T-helper 1 cell treated with Interleukin-12 subunit alpha and Interleukin-12 subunit beta and Interleukin-4 antibody, amounts not matched to agents 30 μg/mL and 1 μg/mL, for 36 hours (primary cell): ENCODE data around the gene SLC27A1.
"Not testable (repeated sequence)": the region's sequence is repeated elsewhere in the genome, so short reads cannot be mapped to it uniquely, and the experiment has no call there.

Experiments used
- H3K27ac Mint-ChIP-seq: one replicate; pipeline ENCODE4 v1.8.0; 2021; ENCODE audit warnings: mild to moderate bottlenecking, mixed read lengths
- H3K27me3 Mint-ChIP-seq: one replicate; pipeline ENCODE4 v1.8.0; 2021; ENCODE audit warnings: low read depth, mixed read lengths
- H3K36me3 Mint-ChIP-seq: one replicate; pipeline ENCODE4 v1.8.0; 2021; ENCODE audit warnings: low read depth, mixed read lengths
- H3K4me1 Mint-ChIP-seq: one replicate; pipeline ENCODE4 v1.8.0; 2021; ENCODE audit warnings: low read depth, mixed read lengths
- H3K4me3 Mint-ChIP-seq: one replicate; pipeline ENCODE4 v1.8.0; 2021; ENCODE audit warnings: mild to moderate bottlenecking, moderate library complexity, mixed read lengths
- H3K9me3 Mint-ChIP-seq: one replicate; pipeline ENCODE4 v1.8.0; 2021; ENCODE audit warnings: mixed read lengths

Gene SLC27A1

DNA sequence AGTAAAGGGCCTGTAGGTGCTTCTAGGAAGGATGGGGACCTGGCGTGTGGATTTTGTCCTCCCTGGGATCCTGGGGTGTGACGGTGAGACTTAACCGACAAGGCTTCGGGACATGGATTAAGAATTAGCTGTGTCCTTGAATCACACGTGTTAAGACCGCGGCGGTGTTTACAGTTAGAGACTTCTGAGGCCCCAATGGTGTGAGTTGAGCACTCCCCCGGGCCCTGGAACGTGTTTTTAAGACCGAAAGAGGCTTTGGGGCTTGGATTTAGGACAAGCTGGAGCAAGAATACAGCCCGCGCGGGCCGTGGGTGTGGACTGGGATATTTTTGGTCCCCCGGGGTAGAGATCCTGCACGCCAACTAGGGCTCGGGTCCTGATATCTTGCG is 1.2 kb upstream of the SLC27A1 start:
- H3K27me3 Mint-ChIP-seq: peaks cover 4% of the 10 kb centered on the region
- no peaks in the 10 kb centered on the region for H3K9me3 Mint-ChIP-seq
- peaks cover 31% of the 10 kb centered on the region for H3K4me1 Mint-ChIP-seq
- H3K27ac Mint-ChIP-seq: peak overlapping the region; percentile 24
- H3K4me3 Mint-ChIP-seq: peak overlapping the region; percentile 96
- no peaks in the 10 kb centered on the region for H3K36me3 Mint-ChIP-seq

DNA sequence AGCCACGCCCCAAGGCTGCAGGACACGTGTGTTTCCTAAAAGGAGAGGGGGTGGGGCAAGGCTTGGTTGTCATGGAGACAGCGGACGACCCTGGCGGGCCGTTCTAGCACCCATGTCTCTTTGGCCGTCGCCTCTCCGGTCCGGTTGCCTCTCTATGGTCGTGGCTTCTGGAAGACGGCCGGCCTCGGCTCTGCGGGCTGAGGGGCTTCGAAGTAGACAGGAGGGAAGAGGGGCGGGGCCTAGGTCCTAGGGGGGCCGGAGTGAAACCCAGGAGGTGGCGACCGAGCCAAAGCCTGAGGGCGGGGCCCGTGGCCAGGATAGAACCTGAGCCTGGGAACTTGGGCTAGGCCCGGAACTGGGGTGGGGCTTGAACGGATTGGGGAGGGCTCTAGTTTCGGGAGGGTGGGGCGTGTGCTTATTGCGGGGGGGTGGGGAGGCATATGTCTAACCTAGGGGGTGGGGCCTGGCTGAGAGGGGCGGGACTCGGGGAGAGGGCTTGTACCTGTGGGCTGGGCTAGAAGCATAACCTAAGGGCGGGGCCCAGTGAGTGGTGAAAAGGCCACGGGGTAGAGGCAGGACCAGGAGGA is 750 bp upstream of the SLC27A1 start:
- Mint-ChIP-seq H3K4me1 (peaks cover 31% of the 10 kb centered on the region), H3K36me3 (no peaks in the 10 kb centered on the region), H3K4me3 (peak overlapping the region; percentile 96), H3K27ac (peak overlapping the region; percentile 87), H3K9me3 (no peaks in the 10 kb centered on the region), H3K27me3 (peaks cover 4% of the 10 kb centered on the region)

DNA sequence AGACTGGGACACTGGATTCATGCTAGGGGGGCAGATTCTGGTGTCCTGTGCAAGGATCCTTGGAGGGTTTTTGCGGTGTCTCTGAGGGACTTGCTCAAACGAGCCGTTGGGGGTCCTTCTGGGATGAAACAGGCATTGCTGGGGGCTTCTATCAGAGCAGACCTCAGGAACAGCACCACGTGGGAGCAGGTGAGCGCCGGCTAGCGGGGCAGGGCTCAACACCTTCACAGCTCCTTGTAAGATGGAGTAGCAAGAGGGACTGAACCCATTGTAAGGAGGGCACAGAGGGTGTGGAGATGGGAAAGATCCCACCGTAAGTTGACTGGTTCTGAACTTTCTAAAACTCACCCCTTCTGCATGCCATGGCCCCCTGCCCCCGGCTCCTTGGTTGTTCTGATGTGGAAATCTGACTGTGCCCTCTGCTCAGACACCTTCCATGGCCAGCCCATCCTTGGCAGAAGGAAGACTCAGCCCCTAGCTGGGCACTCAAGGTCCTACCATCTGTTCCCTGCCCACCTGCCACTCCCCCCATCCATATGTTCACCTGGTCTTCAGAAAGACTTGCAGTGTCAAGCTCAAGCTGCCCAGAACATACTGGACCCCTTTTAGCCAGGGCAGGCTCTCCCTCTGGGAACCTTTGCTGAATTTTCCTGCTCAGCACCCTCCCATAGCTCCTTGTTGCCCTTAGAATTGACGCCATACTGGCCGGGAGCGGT is 1.2 kb downstream of the SLC27A1 start:
- peak overlapping the region; percentile 96 for H3K4me3 Mint-ChIP-seq
- peak overlapping the region; percentile 11 for H3K27ac Mint-ChIP-seq
- H3K27me3 Mint-ChIP-seq: no peaks in the 10 kb centered on the region
- peaks cover 26% of the 10 kb centered on the region for H3K4me1 Mint-ChIP-seq
- no peaks in the 10 kb centered on the region for H3K9me3 Mint-ChIP-seq
- no peaks in the 10 kb centered on the region for H3K36me3 Mint-ChIP-seq

DNA sequence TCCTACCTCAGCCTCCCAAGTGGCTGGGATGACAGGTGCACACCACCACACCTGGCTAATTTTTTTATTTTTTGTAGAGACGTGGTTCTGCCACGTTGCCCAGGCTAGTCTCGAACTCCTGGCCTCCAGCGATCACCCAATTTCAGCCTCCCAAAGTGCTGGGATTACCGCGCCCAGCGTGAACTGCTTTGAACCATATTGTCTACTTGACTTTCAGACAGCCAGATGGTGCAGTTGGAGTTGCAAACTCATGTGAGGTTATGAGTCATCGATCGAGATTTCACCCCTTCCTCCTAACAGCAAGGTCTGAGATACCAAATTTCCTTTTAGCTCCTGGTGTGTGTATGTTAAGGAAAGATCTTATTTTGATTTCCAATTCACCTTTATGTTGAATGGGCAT is 2.7 kb downstream of the SLC27A1 start:
- Mint-ChIP-seq H3K27me3 (no peaks in the 10 kb centered on the region), H3K9me3 (no peaks in the 10 kb centered on the region), H3K4me3 (no peak overlapping the region), H3K4me1 (peaks cover 23% of the 10 kb centered on the region), H3K36me3 (no peaks in the 10 kb centered on the region), H3K27ac (no peak overlapping the region)

DNA sequence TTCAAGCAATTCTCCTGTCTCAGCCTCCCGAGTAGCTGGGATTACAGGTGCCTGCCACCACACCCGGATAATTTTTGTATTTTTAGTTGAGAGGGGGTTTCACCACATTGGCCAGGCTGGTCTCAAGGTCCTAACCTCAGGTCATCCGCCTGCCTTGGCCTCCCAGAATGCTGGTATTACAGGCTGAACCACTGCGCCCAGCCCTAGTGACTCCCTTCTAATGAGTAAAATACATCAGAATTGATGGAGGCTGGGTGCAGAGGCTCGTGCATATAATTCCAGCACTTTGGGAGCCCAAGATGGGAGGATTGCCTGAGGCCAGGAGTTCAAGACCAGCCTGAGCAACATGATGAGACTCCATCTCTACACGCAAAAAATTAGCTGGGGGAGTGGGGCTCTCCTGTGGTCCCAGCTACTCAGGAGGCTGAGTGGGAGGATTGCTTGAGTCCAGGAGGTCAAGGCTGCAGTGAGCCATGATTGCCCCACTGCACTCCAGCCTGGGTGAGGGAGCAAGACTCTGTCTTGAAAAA is 4.8 kb downstream of the SLC27A1 start:
- not testable (repeated sequence) for H3K27ac Mint-ChIP-seq, H3K27me3 Mint-ChIP-seq, H3K4me3 Mint-ChIP-seq, H3K9me3 Mint-ChIP-seq, H3K36me3 Mint-ChIP-seq
- H3K4me1 Mint-ChIP-seq: peaks cover 14% of the 10 kb centered on the region

DNA sequence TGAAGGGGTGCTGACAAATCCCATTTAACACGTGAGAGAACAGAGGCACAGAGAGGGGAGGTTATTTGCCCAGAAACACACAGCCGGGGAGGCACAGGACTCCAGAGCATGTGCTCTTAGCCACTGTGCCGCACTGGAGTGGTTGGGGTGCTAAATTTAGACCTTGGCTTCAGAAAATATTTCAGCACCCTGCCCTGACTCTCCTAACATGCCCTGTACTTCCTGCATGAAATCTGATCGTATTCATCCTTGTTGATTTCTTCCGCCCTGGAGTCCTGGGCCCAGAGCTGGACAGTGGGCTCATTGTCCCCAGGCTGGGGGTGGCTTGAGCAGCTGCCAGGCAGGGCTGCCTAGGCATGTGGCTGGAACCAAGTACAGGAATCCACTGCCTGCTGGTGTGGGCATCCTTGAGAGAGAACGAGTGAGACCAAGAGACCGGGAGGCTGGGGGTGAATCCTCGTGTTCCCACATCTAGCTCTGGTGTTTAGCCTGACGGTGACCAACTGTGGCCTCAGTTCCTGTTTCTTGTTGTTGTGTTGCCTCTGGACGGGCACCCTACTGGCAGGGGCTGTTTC is 5.3 kb downstream of the SLC27A1 start:
- H3K27me3 Mint-ChIP-seq: no peaks in the 10 kb centered on the region
- no peak overlapping the region for H3K4me3 Mint-ChIP-seq
- no peaks in the 10 kb centered on the region for H3K9me3 Mint-ChIP-seq
- H3K36me3 Mint-ChIP-seq: no peaks in the 10 kb centered on the region
- H3K4me1 Mint-ChIP-seq: peaks cover 12% of the 10 kb centered on the region
- no peak overlapping the region for H3K27ac Mint-ChIP-seq

DNA sequence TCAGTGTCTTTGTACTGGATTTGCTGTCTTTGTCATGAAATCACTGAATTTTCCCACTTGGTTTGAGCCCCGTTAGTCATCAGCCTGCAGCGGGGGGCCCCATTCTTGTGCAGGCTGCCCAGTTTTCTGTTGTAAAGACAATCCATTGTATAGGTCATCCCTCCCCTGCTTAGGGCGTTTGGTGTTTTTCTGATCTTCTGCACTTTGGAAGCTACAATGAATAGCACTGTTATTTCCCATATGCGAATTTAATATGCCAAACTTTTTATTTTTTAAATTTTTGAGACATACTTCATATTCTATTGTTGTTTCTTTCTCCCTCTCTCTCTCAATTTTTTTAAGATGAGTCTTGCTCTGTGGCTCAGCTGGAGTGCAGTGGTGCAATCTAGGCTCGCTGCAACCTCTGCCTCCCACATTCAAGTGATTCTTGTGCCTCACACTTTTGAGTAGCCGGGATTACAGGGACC is 9.0 kb downstream of the SLC27A1 start:
- Mint-ChIP-seq H3K4me1 (no peaks in the 10 kb centered on the region), H3K9me3 (no peaks in the 10 kb centered on the region)

DNA sequence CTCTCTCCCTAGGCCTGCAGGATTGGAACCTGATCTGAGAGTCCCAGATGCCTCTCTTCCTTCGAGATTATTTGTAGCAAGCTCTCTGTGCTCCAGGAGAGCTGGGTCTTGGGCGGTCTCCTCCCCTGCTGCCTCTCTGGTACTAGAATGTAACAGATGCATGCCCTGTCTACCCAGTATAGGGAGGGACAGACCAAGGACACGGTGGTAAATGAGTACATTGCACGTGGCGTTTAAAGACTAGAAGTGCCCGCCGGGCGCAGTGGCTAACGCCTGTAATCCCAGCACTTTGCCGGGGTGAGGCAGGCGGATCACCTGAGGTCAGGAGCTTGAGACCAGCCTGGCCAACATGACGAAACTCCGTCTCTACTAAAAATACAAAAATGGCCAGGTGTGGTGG is 11.7 kb downstream of the SLC27A1 start:
- Mint-ChIP-seq H3K4me1 (no peaks in the 10 kb centered on the region), H3K36me3 (no peaks in the 10 kb centered on the region), H3K4me3 (no peak overlapping the region), H3K9me3 (no peaks in the 10 kb centered on the region), H3K27me3 (no peaks in the 10 kb centered on the region), H3K27ac (no peak overlapping the region)

More for the DNA sequence above, 9.0 kb downstream of the SLC27A1 start:
- Mint-ChIP-seq H3K27ac (no peak overlapping the region), H3K4me3 (no peak overlapping the region), H3K27me3 (no peaks in the 10 kb centered on the region), H3K36me3 (no peaks in the 10 kb centered on the region)

DNA sequence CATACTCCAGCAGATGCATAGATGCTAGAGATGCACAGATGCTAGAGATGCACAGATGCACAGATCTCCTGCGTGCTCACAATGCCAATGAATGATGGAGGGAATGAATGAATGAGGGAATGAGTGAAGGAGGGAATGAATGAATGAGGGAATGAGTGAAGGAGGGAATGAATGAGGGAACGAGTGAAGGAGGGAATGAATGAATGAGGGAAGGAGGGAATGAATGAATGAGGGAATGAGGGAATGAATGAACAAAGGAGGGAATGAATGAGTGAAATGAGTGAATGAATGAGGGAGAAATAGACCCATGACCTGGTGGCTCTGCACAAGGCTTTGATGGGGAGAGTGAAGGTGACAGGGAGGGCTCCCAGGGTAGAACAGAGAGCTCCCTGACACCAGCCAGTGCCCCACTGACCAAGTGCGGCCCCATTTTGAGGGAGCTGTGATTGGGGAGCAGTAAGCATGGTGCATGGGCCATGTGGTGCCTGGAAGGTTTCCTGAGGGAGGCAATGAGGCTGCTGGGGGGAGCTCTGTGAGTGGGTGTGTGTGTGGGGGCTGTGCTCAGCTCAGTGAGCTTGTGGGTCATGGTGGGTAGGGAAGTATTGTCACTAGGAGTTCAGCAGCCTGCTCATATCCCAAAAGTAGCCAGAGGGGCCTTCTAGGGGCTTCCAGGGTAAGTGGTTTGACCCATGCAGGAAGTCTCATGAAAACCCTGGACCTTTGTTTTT is 12.7 kb downstream of the SLC27A1 start:
- Mint-ChIP-seq H3K36me3 (no peaks in the 10 kb centered on the region), H3K27me3 (no peaks in the 10 kb centered on the region), H3K4me1 (no peaks in the 10 kb centered on the region), H3K4me3 (no peak overlapping the region), H3K9me3 (no peaks in the 10 kb centered on the region), H3K27ac (no peak overlapping the region)

DNA sequence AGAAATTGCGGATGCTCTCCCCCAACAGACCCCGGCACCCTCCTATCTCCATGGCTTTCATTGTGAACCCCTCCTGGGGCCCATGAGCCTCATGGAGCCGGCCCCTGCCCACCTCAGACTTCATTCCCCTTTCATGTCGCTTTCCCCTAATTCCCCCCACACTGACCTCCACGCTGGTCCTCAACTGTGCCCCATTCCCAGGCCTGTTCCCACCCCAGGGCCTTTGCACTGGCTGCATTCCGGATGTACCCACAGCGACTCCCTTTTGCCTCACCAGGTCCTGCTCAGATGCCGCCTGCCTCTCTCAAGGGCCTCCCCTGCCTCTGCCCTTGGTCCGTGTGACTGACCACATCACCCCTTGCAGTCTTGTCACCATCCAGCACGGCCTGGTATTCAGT is 13.3 kb downstream of the SLC27A1 start:
- Mint-ChIP-seq H3K36me3 (no peaks in the 10 kb centered on the region), H3K9me3 (no peaks in the 10 kb centered on the region), H3K27ac (no peak overlapping the region), H3K4me3 (no peak overlapping the region), H3K27me3 (no peaks in the 10 kb centered on the region), H3K4me1 (peaks cover 3% of the 10 kb centered on the region)

DNA sequence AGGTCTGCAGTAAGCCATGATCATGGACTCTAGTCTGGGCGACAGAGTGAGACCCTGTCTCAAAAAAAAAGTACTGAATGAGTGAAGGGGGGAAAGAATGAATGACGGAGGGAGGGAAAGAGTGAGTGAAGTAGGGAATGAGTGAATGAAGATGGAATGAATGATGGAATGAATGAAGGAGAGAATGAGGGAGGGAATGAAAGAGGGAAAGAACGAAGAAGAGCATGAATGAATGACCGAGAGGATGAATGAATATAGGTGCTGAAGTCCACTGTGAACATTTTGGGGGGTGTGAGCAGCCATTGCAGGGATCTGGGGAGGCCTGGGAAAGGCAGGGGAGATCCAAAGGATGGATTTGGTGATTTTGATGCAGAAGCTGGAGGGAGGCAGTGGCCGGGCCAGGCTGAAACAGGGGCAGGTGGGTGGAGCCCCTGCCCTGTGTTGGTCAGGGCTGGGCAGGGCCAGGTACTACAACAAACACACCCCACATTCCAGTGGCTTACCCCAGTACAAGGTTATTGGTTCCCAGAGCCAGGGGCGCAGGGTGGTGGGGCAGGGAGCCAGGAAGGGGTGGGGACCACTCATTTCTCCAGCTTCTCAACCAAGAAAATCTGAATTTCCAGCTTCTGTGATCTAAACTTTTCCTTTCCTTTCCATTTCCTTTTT is 14.3 kb downstream of the SLC27A1 start:
- peaks cover 11% of the 10 kb centered on the region for H3K4me1 Mint-ChIP-seq
- H3K36me3 Mint-ChIP-seq: no peaks in the 10 kb centered on the region
- H3K27me3 Mint-ChIP-seq: no peaks in the 10 kb centered on the region

DNA sequence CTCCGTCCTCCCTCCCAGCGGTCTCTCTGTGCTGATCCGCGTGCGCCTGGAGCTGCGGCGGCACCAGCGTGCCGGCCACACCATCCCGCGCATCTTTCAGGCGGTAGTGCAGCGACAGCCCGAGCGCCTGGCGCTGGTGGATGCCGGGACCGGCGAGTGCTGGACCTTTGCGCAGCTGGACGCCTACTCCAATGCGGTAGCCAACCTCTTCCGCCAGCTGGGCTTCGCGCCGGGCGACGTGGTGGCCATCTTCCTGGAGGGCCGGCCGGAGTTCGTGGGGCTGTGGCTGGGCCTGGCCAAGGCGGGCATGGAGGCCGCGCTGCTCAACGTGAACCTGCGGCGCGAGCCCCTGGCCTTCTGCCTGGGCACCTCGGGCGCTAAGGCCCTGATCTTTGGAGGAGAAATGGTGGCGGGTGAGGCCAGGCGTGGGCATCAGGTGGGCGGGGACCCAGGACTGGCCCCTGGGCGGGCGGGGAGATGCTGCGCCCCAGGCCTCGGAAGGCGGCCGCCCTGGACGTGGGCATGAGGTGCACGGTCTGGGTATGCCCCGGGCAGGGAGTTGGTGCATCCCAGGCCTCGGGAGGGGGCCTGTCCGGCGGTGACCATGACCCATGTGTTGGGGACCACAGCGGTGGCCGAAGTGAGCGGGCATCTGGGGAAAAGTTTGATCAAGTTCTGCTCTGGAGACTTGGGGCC is 16.4 kb downstream of the SLC27A1 start:
- Mint-ChIP-seq H3K9me3 (no peaks in the 10 kb centered on the region), H3K27me3 (no peaks in the 10 kb centered on the region), H3K4me3 (no peak overlapping the region), H3K27ac (no peak overlapping the region), H3K36me3 (no peaks in the 10 kb centered on the region), H3K4me1 (peaks cover 19% of the 10 kb centered on the region)

More for the DNA sequence above, 14.3 kb downstream of the SLC27A1 start:
- H3K9me3 Mint-ChIP-seq: no peaks in the 10 kb centered on the region
- H3K27ac Mint-ChIP-seq: no peak overlapping the region
- no peak overlapping the region for H3K4me3 Mint-ChIP-seq

DNA sequence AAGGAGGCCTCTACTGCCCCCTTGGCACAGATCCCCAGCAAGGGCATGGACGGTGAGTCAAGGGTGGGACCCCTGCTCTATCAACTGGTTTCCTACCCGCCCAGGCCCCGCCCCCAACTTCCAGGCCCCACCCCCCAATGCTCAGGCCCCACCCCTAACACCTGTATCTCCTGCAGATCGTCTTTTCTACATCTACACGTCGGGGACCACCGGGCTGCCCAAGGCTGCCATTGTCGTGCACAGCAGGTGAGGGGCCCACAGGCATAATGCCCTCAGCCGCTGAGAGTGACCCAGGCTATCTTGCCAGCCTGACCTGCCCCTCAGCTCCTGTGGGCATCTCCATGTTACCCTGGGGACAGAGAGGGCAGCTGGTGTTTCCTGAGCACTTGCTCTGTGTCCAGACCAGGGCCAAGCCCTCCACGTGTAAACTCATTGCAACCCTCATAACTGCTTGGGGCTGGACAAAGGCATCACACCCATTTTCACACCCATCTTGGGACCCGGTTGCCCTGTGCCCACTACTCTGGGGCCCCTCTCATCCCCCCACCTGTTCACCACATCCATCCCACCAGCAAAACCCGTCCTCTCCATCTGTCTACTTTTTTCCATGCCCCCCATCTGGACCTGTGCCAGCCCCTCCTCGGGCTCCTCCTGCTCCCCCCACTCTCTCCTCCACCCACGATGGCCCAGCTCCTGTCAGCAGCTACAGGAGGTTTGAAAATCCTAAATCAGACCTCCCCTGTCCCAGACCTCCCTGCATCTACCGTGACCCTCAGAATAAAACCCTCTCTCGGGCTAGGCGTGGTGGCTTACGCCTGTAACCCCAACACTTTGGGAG is 17.2 kb downstream of the SLC27A1 start:
- no peak overlapping the region for H3K4me3 Mint-ChIP-seq
- no peaks in the 10 kb centered on the region for H3K36me3 Mint-ChIP-seq
- no peak overlapping the region for H3K27ac Mint-ChIP-seq
- H3K4me1 Mint-ChIP-seq: peaks cover 19% of the 10 kb centered on the region
- no peaks in the 10 kb centered on the region for H3K9me3 Mint-ChIP-seq
- no peaks in the 10 kb centered on the region for H3K27me3 Mint-ChIP-seq
